ENCODE measurements around the gene TPP2.

Gene TPP2

GRCh38 chr13:102696465-102696864 lies 99.7 kb downstream of the TPP2 start:
- DNase-seq, result no peak

- DNase-seq, result no peak
These were observed 100.5 kb downstream of the TPP2 start for GRCh38 chr13:102697264-102697663.

- DNase-seq, result no peak
These were observed 101.3 kb downstream of the TPP2 start for GRCh38 chr13:102697929-102698648.

- DNase-seq, result no peak
These were observed 101.8 kb downstream of the TPP2 start for GRCh38 chr13:102698649-102698980.

- no peak for DNase-seq
These were observed 102.7 kb downstream of the TPP2 start for GRCh38 chr13:102699504-102699903.

GRCh38 chr13:102700088-102701031 lies 103.6 kb downstream of the TPP2 start:
- no peak for DNase-seq

- DNase-seq, result no peak
These were observed 104.5 kb downstream of the TPP2 start for GRCh38 chr13:102701331-102701730.

GRCh38 chr13:102702965-102703725 lies 106.4 kb downstream of the TPP2 start:
- no peak for DNase-seq

GRCh38 chr13:102703726-102704035 lies 106.9 kb downstream of the TPP2 start:
- DNase-seq, result no peak

GRCh38 chr13:102704238-102705058 lies 107.7 kb downstream of the TPP2 start:
- no peak for DNase-seq

- DNase-seq, result no peak
These were observed 110.7 kb downstream of the TPP2 start for GRCh38 chr13:102707467-102707866.

GRCh38 chr13:102708211-102708610 lies 111.4 kb downstream of the TPP2 start:
- no peak for DNase-seq

- DNase-seq, result no peak
These were observed 112.2 kb downstream of the TPP2 start for GRCh38 chr13:102708991-102709390.

- DNase-seq, result no peak
These were observed 112.8 kb downstream of the TPP2 start for GRCh38 chr13:102709536-102709935.

- DNase-seq, result no peak
These were observed 113.5 kb downstream of the TPP2 start for GRCh38 chr13:102710261-102710679.

- no peak for DNase-seq
These were observed 118.7 kb downstream of the TPP2 start for GRCh38 chr13:102715447-102715846.

GRCh38 chr13:102718746-102719145 lies 122.0 kb downstream of the TPP2 start:
- DNase-seq, result no peak

GRCh38 chr13:102721800-102722231 lies 125.0 kb downstream of the TPP2 start:
- no peak for DNase-seq

GRCh38 chr13:102724923-102725322 lies 128.1 kb downstream of the TPP2 start:
- DNase-seq, result no peak

- no peak for DNase-seq
These were observed 129.6 kb downstream of the TPP2 start for GRCh38 chr13:102726430-102726829.
